Panc1 (cell line): Measurements from ENCODE around the gene PNKD. TPM values are rescaled to one million over a fixed set of nuclear protein-coding genes. Genes with fewer than 3 reads are reported as not detected.

Source experiments
- ATAC-seq: fragments of 200-7000 bp; cut with Tn5 transposase; 2 replicates; pipeline ENCODE4 v1.9.1; 2020; ENCODE audit warnings: mild to moderate bottlenecking, moderate library complexity
- BruUV-seq: library from RNA; stranded (reverse); fragments of 400-500 nt; replicated peaks from 2 replicates; lab custom pipeline; 2021; lab: Mats Ljungman, UMichigan
- CTCF ChIA-PET: fragments of 300-600 bp; sonication (Branson Sonifier 250); formaldehyde crosslinking; loops from one replicate; lab custom pipeline; 2022; ENCODE audit warnings: antibody characterized with exemption; lab: Charles Lee
- POLR2A ChIA-PET: fragments of 300-600 bp; sonication (Branson Sonifier 250); formaldehyde crosslinking; loops from one replicate; lab custom pipeline; 2022; ENCODE audit warnings: antibody characterized with exemption; lab: Charles Lee
- DNase-seq: peaks from one replicate; pipeline ENCODE4 v3.0.0-alpha.2; 2010; ENCODE audit warnings: low read depth, low spot score
- H3K27ac ChIP-seq: 2 replicates; pipeline ENCODE4 v1.5.1; 2011; ENCODE audit warnings: mild to moderate bottlenecking, low read length, inconsistent platforms
- H3K27me3 ChIP-seq: fragments of 200-500 bp; sonication (Bioruptor generic); 2 replicates; pipeline ENCODE4 v1.6.0; 2014; ENCODE audit warnings: low read length, inconsistent platforms; ENCODE audit not compliant: control insufficient read depth, insufficient read depth
- H3K36me3 ChIP-seq: fragments of 200-500 bp; sonication (Bioruptor generic); 2 replicates; pipeline ENCODE4 v1.5.1; 2014; ENCODE audit warnings: inconsistent platforms, mild to moderate bottlenecking, low read length, moderate library complexity; ENCODE audit not compliant: control insufficient read depth, insufficient read depth
- H3K4me1 ChIP-seq: 2 replicates; pipeline ENCODE4 v1.5.1; 2011; ENCODE audit warnings: inconsistent platforms, mild to moderate bottlenecking, low read length, moderate library complexity; ENCODE audit not compliant: control insufficient read depth, insufficient read depth
- H3K4me3 ChIP-seq, 2 experiments: 2 replicates each; pipeline ENCODE4 v1.5.1; 2011 to 2012; ENCODE audit warnings: low read depth in 2 of 2, low read length in 2 of 2, mild to moderate bottlenecking in 2 of 2, inconsistent platforms in 1 of 2, moderate library complexity in 1 of 2
- H3K9me3 ChIP-seq: fragments of 200-500 bp; sonication (Bioruptor generic); 2 replicates; pipeline ENCODE4 v1.5.1; 2014; ENCODE audit warnings: low read depth, mild to moderate bottlenecking, inconsistent platforms, low read length, moderate library complexity; ENCODE audit not compliant: control insufficient read depth, insufficient read depth
- CTCF ChIP-seq: fragments of 450-650 bp; IDR thresholded peaks from 2 replicates; pipeline ENCODE4 v1.5.1; 2017; ENCODE audit warnings: mild to moderate bottlenecking
- POLR2AphosphoS5 ChIP-seq: IDR thresholded peaks from 2 replicates; pipeline ENCODE4 v1.6.1; 2012; ENCODE audit warnings: mild to moderate bottlenecking, low read depth, low read length, moderate library complexity
- REST ChIP-seq, 2 experiments: IDR thresholded peaks; 2 replicates each; pipeline ENCODE4 v1.6.1; 2011 to 2012; ENCODE audit warnings: low read depth in 2 of 2, control low read depth in 1 of 2, low read length in 1 of 2, mild to moderate bottlenecking in 1 of 2, moderate library complexity in 1 of 2; ENCODE audit not compliant: insufficient read depth in 1 of 2
- SIN3A ChIP-seq: IDR thresholded peaks from 2 replicates; pipeline ENCODE4 v1.6.1; 2012; ENCODE audit warnings: low read depth, mild to moderate bottlenecking, low read length, moderate library complexity, borderline replicate concordance; ENCODE audit not compliant: insufficient read depth
- TCF7L2 ChIP-seq: IDR thresholded peaks from 2 replicates; pipeline ENCODE4 v1.6.1; 2011; ENCODE audit warnings: mild to moderate bottlenecking, low read depth, low read length, inconsistent platforms
- in situ Hi-C: cut with HindIII; loops from 2 replicates; pipeline ENCODE4 v1.10.0; 2016; ENCODE audit warnings: low sequenced_read_pairs, low pct_unique_long_range_greater_than_20kb
- intact Hi-C: fragments of 100-400 bp; cut with micrococcal nuclease; formaldehyde crosslinking; loops from one replicate; pipeline ENCODE4 v1.10.0; 2022; ENCODE audit not compliant: unreplicated experiment
- total RNA-seq: library from RNA; stranded (reverse); gene quantifications from one replicate; pipeline ENCODE4 v1.2.1, GENCODE V29; 2021; ENCODE audit not compliant: unreplicated experiment

PNKD gene
- total RNA-seq, 1 experiment from 2014 or later: 49.0 TPM

- Histone ChIP-seq H3K9me3 (no peaks in the 10 kb centered on the region), H3K4me3 (no peak overlapping the region), H3K4me1 (peaks cover 2% of the 10 kb centered on the region; the same call in 1 of the 2 replicates), H3K27me3 (no peaks in the 10 kb centered on the region), H3K36me3 (peaks cover 2% of the 10 kb centered on the region), H3K27ac (no peak overlapping the region)
- ATAC-seq (no peak), DNase-seq (no peak)
- ChIA-PET CTCF (no interaction called here), POLR2A (no interaction called here)
- BruUV-seq: no TSS peak
- in situ Hi-C loops: no loop called here
- TF ChIP-seq POLR2AphosphoS5 (no peak), SIN3A (no peak), CTCF (no peak), REST (IDR thresholded peaks at IDR 0.05; ENCODE audit: insufficient read depth in 1 of 2, low read depth in 2 of 2, low read length in 1 of 2) (no peak), TCF7L2 (no peak)
- intact Hi-C loops: no loop called here
Observed at GRCh38 chr2:218277921-218278320, 7.6 kb downstream of the PNKD start.

GRCh38 chr2:218278531-218279360 is 8.4 kb downstream of the PNKD start:
- TF ChIP-seq SIN3A: no peak
- TF ChIP-seq CTCF: no peak
- TF ChIP-seq TCF7L2: no peak
- no peak for TF ChIP-seq POLR2AphosphoS5
- no peak for TF ChIP-seq REST (IDR thresholded peaks at IDR 0.05; ENCODE audit: insufficient read depth in 1 of 2, low read depth in 2 of 2, low read length in 1 of 2)
- ATAC-seq: no peak
- DNase-seq: no peak
- in situ Hi-C loops: no loop called here
- Histone ChIP-seq H3K36me3 (peaks cover 2% of the 10 kb centered on the region), H3K27ac (no peak overlapping the region), H3K27me3 (no peaks in the 10 kb centered on the region), H3K9me3 (no peaks in the 10 kb centered on the region), H3K4me3 (no peak overlapping the region), H3K4me1 (no peaks in the 10 kb centered on the region)
- POLR2A ChIA-PET: no interaction called here
- CTCF ChIA-PET: no interaction called here
- no TSS peak for BruUV-seq
- intact Hi-C loops: no loop called here
